NCI-H524 treated with DMSO at 0.1 percent for 48 hours (cell line): Measurements from ENCODE around the gene NPL.

ENCODE experiments used
- DNase-seq: peaks from one replicate; lab custom pipeline; 2025; lab: John Stamatoyannopoulos, UW

NPL gene, protein sequence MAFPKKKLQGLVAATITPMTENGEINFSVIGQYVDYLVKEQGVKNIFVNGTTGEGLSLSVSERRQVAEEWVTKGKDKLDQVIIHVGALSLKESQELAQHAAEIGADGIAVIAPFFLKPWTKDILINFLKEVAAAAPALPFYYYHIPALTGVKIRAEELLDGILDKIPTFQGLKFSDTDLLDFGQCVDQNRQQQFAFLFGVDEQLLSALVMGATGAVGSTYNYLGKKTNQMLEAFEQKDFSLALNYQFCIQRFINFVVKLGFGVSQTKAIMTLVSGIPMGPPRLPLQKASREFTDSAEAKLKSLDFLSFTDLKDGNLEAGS

DNA sequence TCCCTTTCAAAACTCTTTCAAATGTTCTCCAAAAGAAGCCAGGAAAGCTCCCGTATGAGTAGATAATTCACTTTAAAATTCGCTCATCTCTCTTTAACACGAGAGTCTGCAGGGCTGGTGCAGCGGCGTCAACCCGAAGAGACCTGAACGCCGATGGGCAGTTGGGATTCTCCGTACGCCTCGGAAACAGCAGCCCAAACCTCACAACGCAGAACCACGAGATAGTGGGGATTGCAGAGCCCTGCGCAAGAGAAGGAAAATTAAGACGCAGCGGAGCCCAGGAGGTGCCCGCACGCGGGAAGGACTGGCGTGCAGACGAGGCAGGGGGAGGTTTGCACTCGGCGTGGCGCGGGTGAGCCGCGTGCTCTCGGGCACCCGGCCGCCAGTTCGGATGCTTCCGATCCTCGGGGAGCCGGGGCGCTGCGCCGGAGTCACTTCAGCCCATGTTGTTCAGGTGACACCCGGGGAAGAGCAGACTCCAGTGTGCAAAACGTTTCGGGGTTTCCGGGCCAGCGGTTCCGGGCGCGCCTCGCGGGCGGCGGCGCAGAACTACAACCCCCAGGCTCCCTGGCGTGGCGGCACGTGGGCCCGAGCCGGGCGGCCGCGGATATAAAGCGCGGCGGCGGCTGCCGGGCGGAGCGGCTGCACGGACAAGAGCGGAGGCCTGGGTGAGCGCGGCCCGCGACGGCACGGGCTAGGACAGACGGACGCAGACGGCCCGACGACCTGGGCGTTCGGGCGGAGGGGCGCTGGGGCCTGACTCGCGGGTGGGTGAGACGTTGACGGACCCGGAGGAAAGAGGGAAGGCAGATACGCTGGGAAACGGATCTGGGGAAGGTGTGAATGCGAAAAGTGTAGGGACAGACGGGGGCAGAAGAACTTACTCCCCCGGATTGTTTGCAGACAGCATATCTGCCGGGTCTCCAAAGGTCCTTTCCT, at the start of gene NPL:
Gene NPL, plus strand, starts transcription at position 636 of the 939 bp plus-strand sequence. CDS start 4,599 bp downstream, outside the sequence.
- peak; percentile 41 for DNase-seq

GRCh38 chr1:182740120-182740519, 49.5 kb upstream of the NPL start:
- DNase-seq: peak; percentile 20

DNA sequence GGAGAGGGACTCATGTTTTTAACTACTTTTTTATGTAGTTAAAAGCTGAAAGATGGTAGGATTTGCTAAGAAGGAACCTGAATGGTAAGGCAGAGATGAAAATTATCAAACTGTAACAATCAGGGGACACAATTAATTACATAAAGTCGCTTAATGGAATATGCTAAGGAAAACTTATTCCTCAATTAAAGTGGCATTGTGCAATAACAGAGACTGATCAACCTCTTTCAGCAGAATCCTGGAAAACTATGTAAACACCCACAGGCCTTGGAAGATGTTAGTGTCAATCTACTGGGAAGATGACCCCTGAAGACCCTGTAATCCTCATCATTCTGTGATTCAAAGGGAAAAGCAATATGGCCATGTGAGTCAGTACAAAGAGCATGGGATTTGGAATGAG, 46.8 kb upstream of the NPL start:
- DNase-seq: no peak

GRCh38 chr1:182752077-182752988, 37.2 kb upstream of the NPL start:
- DNase-seq: no peak

- no peak for DNase-seq
Observed at GRCh38 chr1:182754087-182754486, 35.5 kb upstream of the NPL start.

DNA sequence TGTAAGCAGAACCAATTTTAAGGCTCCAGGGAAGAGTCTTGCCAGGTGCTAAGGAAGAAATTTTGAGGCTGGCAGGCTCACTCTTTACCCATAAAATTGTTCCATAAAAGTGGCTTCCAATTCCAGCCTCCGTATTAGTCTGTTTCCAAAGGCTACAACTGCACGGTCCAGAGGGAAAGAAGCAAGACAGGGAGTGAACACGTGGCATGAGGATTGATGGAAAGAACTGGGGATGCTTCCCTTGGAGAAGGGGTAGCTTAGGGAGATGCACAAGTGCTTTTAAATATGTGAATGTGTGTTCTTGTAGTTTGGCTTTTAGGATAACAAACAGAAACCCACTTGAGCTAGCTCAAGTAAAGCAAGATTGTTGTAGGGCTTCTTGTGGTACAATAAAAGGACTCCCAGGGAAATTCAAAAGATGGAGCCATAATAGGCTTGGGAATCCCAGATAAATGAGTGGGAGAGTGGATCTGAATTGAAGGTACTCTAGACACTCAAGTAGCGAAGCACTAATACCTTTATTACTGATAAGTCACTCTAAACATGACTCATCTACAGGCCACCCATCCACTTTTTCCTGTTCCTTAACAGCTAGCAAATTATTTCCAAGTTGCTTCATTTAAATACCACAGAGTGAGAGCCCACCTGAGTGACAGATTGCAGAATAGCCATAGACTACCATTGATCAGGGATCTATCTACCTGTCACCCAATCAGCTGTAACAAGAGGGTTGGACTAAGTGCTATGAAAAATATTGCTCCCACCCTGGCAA, 34.8 kb upstream of the NPL start:
- DNase-seq: no peak

DNA sequence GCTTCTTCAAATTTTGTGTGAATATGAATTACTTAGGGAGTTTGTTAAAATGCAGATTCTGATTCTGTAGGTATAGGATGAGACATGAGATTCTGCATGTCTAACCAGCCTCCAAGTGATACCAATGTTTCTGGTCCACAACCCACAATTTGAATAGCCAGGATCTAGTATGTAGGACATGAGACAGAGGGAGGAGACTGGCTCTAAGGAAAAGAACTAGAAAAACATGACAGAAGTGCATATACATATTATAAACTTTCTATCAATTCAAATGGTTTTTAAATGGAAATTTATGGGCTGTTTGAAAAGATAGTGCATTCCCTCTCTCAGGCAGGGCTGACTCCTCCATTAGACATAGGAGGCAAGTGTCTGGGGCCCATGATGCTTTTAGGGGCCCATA, 33.9 kb upstream of the NPL start:
- DNase-seq: no peak

DNA sequence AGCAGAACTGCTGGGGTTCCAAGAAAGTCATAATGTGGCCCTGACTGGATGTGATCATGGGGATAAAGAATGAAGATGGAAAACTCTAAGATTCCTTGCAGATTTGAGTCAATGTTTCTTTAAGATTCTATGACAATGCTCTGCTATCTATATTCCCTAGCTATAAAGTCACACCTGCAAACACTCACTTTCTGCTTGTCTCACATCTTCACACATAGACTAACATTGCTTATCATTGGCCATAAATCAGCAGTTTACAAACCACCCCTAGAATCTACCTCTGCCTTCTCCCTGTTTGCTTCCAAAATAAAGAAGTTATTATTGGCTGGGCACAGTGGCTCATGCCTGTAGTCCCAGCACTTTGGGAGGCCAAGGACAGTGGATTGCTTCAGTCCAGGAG, 33.1 kb upstream of the NPL start:
- no peak for DNase-seq

DNA sequence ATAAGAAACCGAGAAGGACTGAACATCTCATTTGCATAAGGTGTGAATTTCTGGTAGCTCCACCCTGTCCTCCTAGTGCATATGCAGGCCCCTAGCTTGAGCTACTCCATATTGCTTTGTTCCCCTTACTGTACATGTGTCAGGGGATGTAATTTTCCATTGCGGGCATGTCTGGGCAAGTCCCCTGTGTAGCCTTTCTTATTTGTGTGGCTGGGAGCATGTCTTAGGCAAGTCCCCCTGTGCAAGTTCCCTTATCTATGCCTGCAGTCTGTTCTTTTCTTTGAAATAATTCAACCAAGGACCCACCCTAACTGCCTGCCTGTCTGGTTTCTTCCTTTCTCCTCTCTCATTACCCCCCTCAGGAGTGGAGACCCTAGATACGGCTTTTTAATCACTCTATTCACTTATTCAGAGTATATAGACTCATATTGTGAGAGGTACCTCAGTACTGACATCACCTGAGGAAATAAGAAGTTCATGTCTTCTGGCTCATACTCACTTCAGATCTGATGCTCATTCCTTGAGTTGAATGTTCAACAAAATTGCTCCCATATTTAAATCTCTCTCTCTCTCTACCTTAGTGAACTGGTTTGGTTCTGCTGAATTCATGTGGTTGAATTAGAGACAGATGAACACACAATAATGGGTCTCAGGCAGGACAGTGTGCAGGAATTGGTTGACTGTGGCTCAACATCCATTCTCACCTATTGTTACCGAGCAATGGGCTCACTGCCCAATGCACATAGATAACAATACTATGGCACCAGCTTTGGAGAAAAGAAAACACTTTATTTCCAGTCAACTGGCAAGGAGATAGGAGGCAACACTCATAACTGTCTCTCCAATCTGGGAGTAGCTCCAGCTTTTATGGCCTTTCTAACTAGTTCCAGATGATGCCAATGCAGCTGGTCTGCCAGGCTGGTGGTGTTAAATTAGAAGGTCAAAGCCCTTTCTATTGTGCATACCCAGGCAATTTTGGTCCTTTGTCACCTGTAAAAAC, 27.9 kb upstream of the NPL start:
- DNase-seq: no peak

DNA sequence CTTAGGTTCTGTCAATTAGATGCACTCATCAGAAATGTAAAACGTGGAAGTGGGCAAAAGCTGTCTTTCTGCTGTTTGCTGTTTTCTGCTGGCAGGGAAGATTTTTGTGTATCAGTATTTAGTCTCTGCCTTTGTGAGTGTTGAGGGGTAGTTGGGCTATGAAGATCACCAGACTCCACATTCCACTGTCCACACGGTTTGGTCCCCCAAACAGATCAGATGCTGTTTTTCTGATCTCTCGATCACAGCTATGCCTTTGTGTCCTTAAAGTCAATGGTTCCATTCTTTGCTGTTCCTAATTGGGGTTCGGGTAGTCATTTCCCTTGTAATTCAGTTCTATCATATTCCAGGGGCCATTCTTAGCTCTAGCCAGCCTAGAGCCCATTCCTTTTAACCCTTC, 27.0 kb upstream of the NPL start:
- DNase-seq: no peak

- DNase-seq: peak; percentile 14
Observed at GRCh38 chr1:182764029-182764727, 25.4 kb upstream of the NPL start.

DNA sequence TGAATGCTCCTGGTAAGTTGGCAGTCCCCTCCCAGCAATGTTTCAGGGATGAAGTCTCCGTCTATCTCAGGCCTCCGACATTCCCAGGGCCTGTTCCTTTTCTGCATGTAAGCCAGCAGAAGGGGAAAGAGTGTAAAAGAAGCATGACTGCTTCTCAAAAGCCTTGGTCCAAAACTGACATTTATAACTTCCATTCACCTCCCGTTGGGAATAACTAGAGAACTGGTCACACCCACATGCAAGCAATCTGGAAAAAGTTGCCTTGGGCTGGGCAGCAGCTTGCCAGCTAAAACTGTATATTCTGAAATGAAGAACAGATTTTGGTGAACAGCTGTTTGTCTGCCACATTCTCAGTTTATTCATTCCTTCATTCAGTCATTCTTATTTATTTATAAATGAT, 24.2 kb upstream of the NPL start:
- DNase-seq: no peak

DNA sequence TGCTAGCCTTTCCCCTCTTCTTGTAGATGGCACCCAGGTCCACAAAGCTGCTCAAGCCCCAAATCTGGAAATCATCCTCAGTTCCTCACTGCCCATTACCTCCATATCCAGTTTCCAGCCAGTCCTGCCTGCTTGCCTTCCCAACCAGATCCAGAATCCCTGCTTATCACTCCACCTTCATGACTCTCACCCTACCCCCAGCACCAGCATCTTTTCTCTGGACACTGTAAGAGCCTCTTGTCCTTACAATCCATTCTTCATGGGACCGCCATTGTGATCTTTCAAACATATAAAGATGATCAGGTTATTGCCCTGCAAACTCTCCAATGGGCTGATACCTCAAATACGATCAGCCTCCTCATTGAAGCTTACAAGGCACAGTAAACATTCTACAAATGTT, 23.5 kb upstream of the NPL start:
- no peak for DNase-seq

GRCh38 chr1:182766881-182767645, 22.5 kb upstream of the NPL start:
- DNase-seq: no peak

DNA sequence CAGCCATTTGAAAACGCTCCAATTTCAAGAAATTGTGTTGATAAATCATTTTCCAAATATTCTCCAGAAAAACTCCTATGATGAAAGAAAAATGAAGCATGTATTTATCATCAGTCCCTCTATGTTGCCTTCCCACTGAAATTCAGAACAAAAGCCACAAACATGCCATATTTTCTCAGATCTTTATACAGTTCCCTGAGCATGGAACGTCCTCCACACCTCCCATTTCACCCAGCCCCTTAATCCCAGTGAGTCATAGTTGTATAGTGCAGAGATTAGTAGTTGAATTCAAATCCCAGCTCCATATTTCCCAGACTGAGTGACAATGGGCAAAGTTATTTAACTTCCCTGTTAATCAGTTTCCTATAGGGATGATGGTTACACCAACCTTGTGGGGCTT, 20.6 kb upstream of the NPL start:
- DNase-seq: no peak

DNA sequence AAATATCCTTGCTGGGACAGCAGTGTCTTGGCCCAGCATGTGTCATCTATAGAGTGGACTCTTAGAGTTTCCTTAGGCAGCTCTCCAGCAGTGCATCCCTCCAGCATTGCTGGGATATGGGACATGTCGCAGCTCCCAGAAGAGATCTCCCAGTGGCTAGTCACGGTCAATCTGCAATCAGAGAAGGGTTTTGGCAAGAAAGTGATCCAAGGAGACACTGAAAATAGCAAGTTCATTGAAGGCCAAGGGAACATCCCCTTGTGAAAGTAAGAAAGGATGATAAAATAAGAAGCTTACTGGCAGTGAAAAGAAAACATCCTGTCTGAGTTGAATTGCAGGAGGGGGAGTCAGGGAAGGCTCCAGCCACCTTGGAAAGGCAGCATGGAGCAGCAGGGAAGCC, 19.3 kb upstream of the NPL start:
- DNase-seq: no peak

- no peak for DNase-seq
Observed at GRCh38 chr1:182771187-182771984, 18.2 kb upstream of the NPL start.

- DNase-seq: no peak
Observed at GRCh38 chr1:182777386-182777785, 12.2 kb upstream of the NPL start.
